Measurements from ENCODE around the gene LRPPRC.

LRPPRC gene

DNA sequence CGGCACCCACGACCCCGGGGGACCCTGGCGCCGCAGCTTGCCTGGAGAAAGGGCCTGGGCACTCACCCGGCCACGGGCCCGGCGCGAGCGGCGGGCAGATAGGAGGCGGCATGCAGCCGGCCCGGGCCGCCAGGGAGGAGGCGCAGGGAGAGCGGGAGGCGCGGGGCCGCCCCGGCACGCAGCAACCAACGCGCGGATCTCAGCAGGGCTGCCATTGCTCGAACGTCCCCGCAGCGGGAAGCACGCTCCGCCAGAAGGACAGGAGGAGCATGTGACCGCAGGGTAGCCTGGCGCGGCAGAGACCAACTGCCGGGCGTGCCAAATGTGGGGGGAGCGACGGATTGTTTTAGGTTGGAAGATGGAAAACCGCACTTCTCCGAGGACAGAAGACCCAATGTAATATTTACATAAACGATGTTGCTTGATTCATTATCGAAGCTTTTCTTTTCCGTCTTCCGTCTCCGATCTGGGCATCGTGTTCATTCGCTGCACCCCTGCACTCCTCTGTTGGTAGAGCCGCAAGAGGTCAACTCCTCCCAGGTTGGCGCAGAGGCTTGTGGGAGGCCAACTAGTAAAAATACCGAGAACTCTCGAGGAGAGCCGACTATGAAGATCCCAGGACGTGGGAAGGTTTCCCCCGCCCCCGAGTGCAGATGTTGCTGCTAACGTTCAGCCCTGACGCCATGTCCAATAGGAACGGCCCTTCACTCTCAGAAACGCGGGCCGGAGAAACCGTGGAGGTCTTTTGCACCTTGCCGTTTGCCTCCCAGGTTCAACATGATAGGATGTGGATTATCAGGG lies at the start of gene LRPPRC:
Gene LRPPRC, minus strand, starts transcription at position 257 of the 801 bp plus-strand sequence. Its CDS starts 42 bp downstream, at position 215.
- H3K36me3 Mint-ChIP-seq (ENCODE audit: low read depth), result peaks cover 39% of the 10 kb centered on the region
- peaks cover 41% of the 10 kb centered on the region for H3K4me1 Mint-ChIP-seq
- no peaks in the 10 kb centered on the region for H3K9me3 Mint-ChIP-seq
- peak within 1 kb of the TSS; percentile 100 for H3K27ac Mint-ChIP-seq
- TF ChIP-seq, protein P1, sequence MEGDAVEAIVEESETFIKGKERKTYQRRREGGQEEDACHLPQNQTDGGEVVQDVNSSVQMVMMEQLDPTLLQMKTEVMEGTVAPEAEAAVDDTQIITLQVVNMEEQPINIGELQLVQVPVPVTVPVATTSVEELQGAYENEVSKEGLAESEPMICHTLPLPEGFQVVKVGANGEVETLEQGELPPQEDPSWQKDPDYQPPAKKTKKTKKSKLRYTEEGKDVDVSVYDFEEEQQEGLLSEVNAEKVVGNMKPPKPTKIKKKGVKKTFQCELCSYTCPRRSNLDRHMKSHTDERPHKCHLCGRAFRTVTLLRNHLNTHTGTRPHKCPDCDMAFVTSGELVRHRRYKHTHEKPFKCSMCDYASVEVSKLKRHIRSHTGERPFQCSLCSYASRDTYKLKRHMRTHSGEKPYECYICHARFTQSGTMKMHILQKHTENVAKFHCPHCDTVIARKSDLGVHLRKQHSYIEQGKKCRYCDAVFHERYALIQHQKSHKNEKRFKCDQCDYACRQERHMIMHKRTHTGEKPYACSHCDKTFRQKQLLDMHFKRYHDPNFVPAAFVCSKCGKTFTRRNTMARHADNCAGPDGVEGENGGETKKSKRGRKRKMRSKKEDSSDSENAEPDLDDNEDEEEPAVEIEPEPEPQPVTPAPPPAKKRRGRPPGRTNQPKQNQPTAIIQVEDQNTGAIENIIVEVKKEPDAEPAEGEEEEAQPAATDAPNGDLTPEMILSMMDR (IDR thresholded peaks at IDR 0.05), result no peak
- peak within 1 kb of the TSS; percentile 96 for H3K4me3 Mint-ChIP-seq
- H3K27me3 Mint-ChIP-seq (ENCODE audit: low read depth, poor library complexity), result peaks cover 13% of the 10 kb centered on the region
- peak; percentile 86 for DNase-seq

DNA sequence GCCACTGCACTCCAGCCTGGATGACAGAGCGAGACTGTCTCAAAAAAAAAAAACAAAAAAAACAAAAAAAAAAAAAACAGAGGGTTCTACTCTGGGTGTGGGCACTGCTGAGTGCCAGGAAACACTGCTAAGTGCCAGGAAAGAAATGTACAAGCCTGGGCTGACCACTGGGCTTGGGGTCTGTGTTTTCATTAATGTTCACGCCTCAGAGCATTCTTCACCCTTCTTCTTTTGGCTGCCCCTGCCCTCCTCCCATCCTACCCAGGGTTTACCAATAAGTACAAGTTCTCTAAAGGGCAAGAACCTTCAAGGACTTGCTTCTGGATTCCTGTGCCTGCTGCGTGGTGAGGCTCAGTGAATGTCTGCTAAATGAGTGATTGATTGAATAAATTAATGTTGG lies 49.3 kb upstream of the LRPPRC start:
- Mint-ChIP-seq H3K36me3 (ENCODE audit: low read depth) (no peaks in the 10 kb centered on the region), H3K9me3 (peaks cover 6% of the 10 kb centered on the region), H3K27me3 (ENCODE audit: low read depth, poor library complexity) (peaks cover 14% of the 10 kb centered on the region), H3K27ac (no peak overlapping the region), H3K4me1 (peaks cover 5% of the 10 kb centered on the region), H3K4me3 (no peak overlapping the region)
- TF ChIP-seq, protein P1 (IDR thresholded peaks at IDR 0.05), result no peak
- no peak for DNase-seq

GRCh38 chr2:44044281-44044720 lies 48.5 kb upstream of the LRPPRC start:
- peaks cover 14% of the 10 kb centered on the region for H3K27me3 Mint-ChIP-seq (ENCODE audit: low read depth, poor library complexity)
- H3K36me3 Mint-ChIP-seq (ENCODE audit: low read depth), result no peaks in the 10 kb centered on the region
- TF ChIP-seq, protein P1 (IDR thresholded peaks at IDR 0.05), result peak; percentile 84
- no peak overlapping the region for H3K4me3 Mint-ChIP-seq
- no peak overlapping the region for H3K27ac Mint-ChIP-seq
- DNase-seq, result peak; percentile 85
- H3K9me3 Mint-ChIP-seq, result peaks cover 6% of the 10 kb centered on the region
- peaks cover 5% of the 10 kb centered on the region for H3K4me1 Mint-ChIP-seq

- no peak for DNase-seq
- H3K27ac Mint-ChIP-seq, result no peak overlapping the region
- peaks cover 17% of the 10 kb centered on the region for H3K27me3 Mint-ChIP-seq (ENCODE audit: low read depth, poor library complexity)
- H3K4me3 Mint-ChIP-seq, result no peak overlapping the region
- TF ChIP-seq, protein P1 (IDR thresholded peaks at IDR 0.05), result no peak
- H3K4me1 Mint-ChIP-seq, result no peaks in the 10 kb centered on the region
- no peaks in the 10 kb centered on the region for H3K36me3 Mint-ChIP-seq (ENCODE audit: low read depth)
- no peaks in the 10 kb centered on the region for H3K9me3 Mint-ChIP-seq
Observed at GRCh38 chr2:44040365-44040764, 44.6 kb upstream of the LRPPRC start.

DNA sequence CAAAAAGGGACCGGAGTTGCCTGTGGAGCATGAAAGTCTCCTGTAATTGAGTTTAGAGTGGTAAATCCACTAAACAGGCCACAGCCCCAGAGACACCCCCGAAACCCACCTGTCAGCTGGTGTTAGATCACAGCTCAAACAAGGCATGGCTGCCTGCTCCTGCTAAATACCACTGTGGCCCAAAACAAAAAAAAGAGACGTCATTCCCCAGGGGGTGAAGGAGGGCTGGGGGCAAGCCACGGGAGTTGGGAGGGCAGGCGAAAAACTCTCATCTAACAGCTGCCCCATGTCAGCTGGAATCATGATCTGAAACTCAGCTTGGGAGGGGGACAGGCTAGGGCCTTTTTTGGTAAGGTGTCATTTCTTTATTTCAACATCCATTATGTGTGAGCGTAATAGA lies 42.5 kb upstream of the LRPPRC start:
- no peak overlapping the region for H3K4me3 Mint-ChIP-seq
- no peaks in the 10 kb centered on the region for H3K4me1 Mint-ChIP-seq
- no peaks in the 10 kb centered on the region for H3K36me3 Mint-ChIP-seq (ENCODE audit: low read depth)
- H3K27ac Mint-ChIP-seq, result no peak overlapping the region
- TF ChIP-seq, protein P1 (IDR thresholded peaks at IDR 0.05), result no peak
- H3K9me3 Mint-ChIP-seq, result no peaks in the 10 kb centered on the region
- DNase-seq, result no peak
- H3K27me3 Mint-ChIP-seq (ENCODE audit: low read depth, poor library complexity), result peaks cover 17% of the 10 kb centered on the region

DNA sequence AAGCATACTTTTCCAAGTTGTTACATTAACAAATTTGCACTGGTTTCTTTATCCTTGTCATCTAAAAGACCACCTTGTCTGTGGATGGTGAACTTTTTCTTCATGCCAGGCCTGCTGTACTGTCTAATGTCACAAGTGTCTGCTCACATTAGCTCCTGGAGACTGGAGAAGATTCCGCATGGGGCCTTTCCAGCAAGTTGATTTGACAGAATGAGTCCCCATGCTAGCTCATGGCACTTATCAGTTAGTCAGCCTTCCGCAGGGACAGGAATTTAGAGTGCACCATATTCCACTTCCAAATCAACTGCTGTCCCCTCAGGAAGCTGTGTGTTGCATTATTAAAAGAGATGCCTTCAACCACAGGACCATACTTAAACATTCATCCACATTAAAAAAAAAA lies 41.4 kb upstream of the LRPPRC start:
- Mint-ChIP-seq H3K36me3 (ENCODE audit: low read depth) (no peaks in the 10 kb centered on the region), H3K4me1 (no peaks in the 10 kb centered on the region), H3K4me3 (no peak overlapping the region), H3K27me3 (ENCODE audit: low read depth, poor library complexity) (peaks cover 17% of the 10 kb centered on the region), H3K27ac (no peak overlapping the region), H3K9me3 (no peaks in the 10 kb centered on the region)
- DNase-seq, result no peak
- TF ChIP-seq, protein P1 (IDR thresholded peaks at IDR 0.05), result no peak
